ENCODE measurements around the gene ALG14. TPM values are rescaled to one million over a fixed set of nuclear protein-coding genes. Genes with fewer than 3 reads are reported as not detected.
A peak's percentile ranks its signal among the peaks of the same experiment; 100 is the strongest.

The ALG14 gene
- total RNA-seq, 1 donor from 2014 or later = 0.49 TPM

DNA sequence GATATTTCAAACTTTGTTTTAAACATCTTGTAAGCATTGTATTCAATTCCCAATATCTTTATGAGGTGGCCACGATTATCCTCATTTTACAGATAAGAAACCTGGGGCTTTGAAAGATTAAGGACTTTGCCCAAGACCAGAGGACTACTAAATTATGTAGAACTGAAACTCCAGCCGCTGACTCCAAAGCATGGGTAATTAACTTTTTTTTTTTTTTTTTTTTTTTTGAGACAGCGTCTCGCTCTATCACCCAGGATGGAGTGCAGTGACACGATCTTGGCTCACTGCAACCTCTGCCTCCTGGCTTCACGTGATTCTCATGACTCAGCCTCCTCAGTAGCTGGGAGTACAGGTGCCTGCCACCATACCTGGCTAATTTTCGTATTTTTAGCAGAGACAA is 68.7 kb downstream of the ALG14 start:
- H3K36me3 ChIP-seq = no peaks in the 10 kb centered on the region
- no peaks in the 10 kb centered on the region for H3K27me3 Mint-ChIP-seq (ENCODE audit: insufficient read depth, low read depth)
- H3K4me3 ChIP-seq = no peak overlapping the region
- H3K9ac ChIP-seq = no peak overlapping the region
- no peak overlapping the region for H2AFZ ChIP-seq (replicated peaks)
- no peaks in the 10 kb centered on the region for H3K27me3 ChIP-seq
- peaks cover 18% of the 10 kb centered on the region for H3K4me1 ChIP-seq
- no peaks in the 10 kb centered on the region for H4K20me1 ChIP-seq (ENCODE audit: low read depth)
- no peak overlapping the region for H3K27ac ChIP-seq
- no peak for DNase-seq (ENCODE audit: low spot score)
- TF ChIP-seq EZH2 (IDR thresholded peaks at IDR 0.05) = no peak
- no peak for TF ChIP-seq EZH2phosphoT487 (IDR thresholded peaks at IDR 0.05)
- TF ChIP-seq, protein P1, sequence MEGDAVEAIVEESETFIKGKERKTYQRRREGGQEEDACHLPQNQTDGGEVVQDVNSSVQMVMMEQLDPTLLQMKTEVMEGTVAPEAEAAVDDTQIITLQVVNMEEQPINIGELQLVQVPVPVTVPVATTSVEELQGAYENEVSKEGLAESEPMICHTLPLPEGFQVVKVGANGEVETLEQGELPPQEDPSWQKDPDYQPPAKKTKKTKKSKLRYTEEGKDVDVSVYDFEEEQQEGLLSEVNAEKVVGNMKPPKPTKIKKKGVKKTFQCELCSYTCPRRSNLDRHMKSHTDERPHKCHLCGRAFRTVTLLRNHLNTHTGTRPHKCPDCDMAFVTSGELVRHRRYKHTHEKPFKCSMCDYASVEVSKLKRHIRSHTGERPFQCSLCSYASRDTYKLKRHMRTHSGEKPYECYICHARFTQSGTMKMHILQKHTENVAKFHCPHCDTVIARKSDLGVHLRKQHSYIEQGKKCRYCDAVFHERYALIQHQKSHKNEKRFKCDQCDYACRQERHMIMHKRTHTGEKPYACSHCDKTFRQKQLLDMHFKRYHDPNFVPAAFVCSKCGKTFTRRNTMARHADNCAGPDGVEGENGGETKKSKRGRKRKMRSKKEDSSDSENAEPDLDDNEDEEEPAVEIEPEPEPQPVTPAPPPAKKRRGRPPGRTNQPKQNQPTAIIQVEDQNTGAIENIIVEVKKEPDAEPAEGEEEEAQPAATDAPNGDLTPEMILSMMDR (IDR thresholded peaks at IDR 0.05) = no peak
- H3K36me3 Mint-ChIP-seq = no peaks in the 10 kb centered on the region
- no peaks in the 10 kb centered on the region for H3F3A ChIP-seq (ENCODE audit: low read depth)
- no peaks in the 10 kb centered on the region for H3K79me2 ChIP-seq (ENCODE audit: low read depth)
- H3K9me3 ChIP-seq (ENCODE audit: low read depth) = no peaks in the 10 kb centered on the region
- peaks cover 2% of the 10 kb centered on the region for H3K9me3 Mint-ChIP-seq
- no peak overlapping the region for H3K27ac Mint-ChIP-seq
- peaks cover 39% of the 10 kb centered on the region for H3K4me1 Mint-ChIP-seq
- H3K4me2 ChIP-seq = no peak overlapping the region
- H3K4me3 Mint-ChIP-seq = no peak overlapping the region

DNA sequence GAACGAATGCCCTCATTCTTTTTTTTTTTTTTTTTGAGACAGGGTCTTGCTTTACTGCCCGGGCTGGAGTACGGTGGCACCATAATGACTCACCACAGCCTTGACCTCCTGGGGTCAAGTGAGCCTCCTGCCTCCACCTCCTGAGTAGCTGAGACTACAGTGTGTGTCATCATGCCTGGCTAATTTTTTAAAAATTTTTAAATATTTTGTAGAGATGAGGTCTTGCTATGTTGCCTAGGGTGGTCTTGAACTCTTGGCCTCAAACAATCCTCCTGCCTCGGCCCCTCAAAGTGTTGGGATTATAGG is 69.4 kb downstream of the ALG14 start:
- Mint-ChIP-seq H3K27me3 (ENCODE audit: insufficient read depth, low read depth) (no peaks in the 10 kb centered on the region), H3K27ac (no peak overlapping the region), H3K4me1 (peaks cover 45% of the 10 kb centered on the region), H3K9me3 (peaks cover 2% of the 10 kb centered on the region), H3K4me3 (no peak overlapping the region), H3K36me3 (no peaks in the 10 kb centered on the region)
- Histone ChIP-seq H3K9ac (no peak overlapping the region), H3K4me1 (peaks cover 24% of the 10 kb centered on the region), H3F3A (ENCODE audit: low read depth) (peaks cover 5% of the 10 kb centered on the region), H3K27ac (no peak overlapping the region), H3K79me2 (ENCODE audit: low read depth) (no peaks in the 10 kb centered on the region), H3K27me3 (no peaks in the 10 kb centered on the region), H3K9me3 (ENCODE audit: low read depth) (no peaks in the 10 kb centered on the region), H4K20me1 (ENCODE audit: low read depth) (no peaks in the 10 kb centered on the region), H3K36me3 (no peaks in the 10 kb centered on the region), H2AFZ (replicated peaks) (no peak overlapping the region), H3K4me2 (no peak overlapping the region), H3K4me3 (no peak overlapping the region)
- TF ChIP-seq, protein P1 (IDR thresholded peaks at IDR 0.05) = no peak
- no peak for TF ChIP-seq EZH2 (IDR thresholded peaks at IDR 0.05)
- TF ChIP-seq EZH2phosphoT487 (IDR thresholded peaks at IDR 0.05) = no peak
- no peak for DNase-seq (ENCODE audit: low spot score)

DNA sequence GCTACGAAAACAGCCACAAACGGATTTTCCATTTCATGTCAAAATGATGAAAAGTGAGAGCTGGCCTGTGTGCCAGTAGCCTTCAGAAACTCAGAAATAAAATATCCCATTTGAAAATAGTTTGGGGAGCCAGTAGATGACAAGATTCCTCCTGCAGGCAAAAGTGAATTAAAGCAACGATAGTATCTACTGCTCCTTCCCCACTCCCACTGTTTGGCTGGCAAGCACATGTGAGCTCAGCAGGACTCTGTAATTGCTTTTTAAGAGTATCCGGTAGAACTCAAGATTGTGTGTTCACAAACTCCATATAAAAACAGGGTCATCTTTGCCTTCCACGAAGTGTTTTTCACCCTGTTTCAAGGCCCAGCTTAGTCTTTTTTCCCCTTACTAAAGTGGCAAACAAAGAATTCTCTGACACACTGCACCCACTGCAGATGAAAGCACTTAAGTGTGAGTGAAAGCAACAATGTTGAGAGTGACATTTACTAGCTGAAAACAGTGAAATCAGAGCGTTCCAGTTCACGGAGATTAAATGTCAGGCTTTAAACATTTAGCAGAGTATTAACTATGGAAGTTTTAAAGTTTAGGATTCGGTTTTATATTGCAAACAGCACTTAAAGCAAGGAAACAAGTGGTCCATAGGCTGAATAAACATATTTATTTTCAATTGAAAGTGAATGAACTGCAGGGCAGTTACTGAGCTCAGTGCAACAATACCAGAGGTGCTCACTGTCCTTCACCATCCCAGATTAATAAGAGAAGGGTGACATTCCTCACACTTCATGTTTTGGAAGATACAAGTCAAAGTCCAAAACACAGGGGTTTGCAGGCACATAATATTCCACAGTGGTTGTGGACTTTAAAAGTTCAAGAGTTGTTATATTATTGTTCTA is 70.0 kb downstream of the ALG14 start:
- no peak overlapping the region for H3K4me3 ChIP-seq
- no peaks in the 10 kb centered on the region for H3K27me3 ChIP-seq
- H3K36me3 ChIP-seq = no peaks in the 10 kb centered on the region
- Mint-ChIP-seq H3K27ac (peak overlapping the region; percentile 96), H3K36me3 (no peaks in the 10 kb centered on the region), H3K9me3 (peaks cover 2% of the 10 kb centered on the region), H3K27me3 (ENCODE audit: insufficient read depth, low read depth) (peaks cover 2% of the 10 kb centered on the region), H3K4me1 (peaks cover 50% of the 10 kb centered on the region), H3K4me3 (peak overlapping the region; percentile 16)
- H3K27ac ChIP-seq = no peak overlapping the region
- TF ChIP-seq EZH2 (IDR thresholded peaks at IDR 0.05) (no peak), EZH2phosphoT487 (IDR thresholded peaks at IDR 0.05) (no peak)
- TF ChIP-seq, protein P1 (IDR thresholded peaks at IDR 0.05) = no peak
- H4K20me1 ChIP-seq (ENCODE audit: low read depth) = no peaks in the 10 kb centered on the region
- no peak overlapping the region for H3K9ac ChIP-seq
- peaks cover 5% of the 10 kb centered on the region for H3F3A ChIP-seq (ENCODE audit: low read depth)
- no peaks in the 10 kb centered on the region for H3K9me3 ChIP-seq (ENCODE audit: low read depth)
- H2AFZ ChIP-seq (replicated peaks) = peak overlapping the region; percentile 88
- no peak for DNase-seq (ENCODE audit: low spot score)
- peaks cover 30% of the 10 kb centered on the region for H3K4me1 ChIP-seq
- no peaks in the 10 kb centered on the region for H3K79me2 ChIP-seq (ENCODE audit: low read depth)
- H3K4me2 ChIP-seq = no peak overlapping the region

Data from neural progenitor cell (in vitro differentiated cells).